Endothelial cell of umbilical vein (primary cell): ENCODE measurements around the gene RNF40.

Experiments used
- CTCF ChIP-seq, 2 donors: IDR thresholded peaks; 1 replicate in 1 of 2; 2 replicates in 1 of 2; pipeline ENCODE4 v1.5.1; 2011; ENCODE audit warnings: low read length in 2 of 2, mild to moderate bottlenecking in 2 of 2, moderate library complexity in 2 of 2, control low read depth in 1 of 2, inconsistent platforms in 1 of 2, low read depth in 1 of 2; ENCODE audit not compliant: insufficient read depth in 1 of 2; ENCODE audit errors: extremely low read depth in 1 of 2
- EZH2 ChIP-seq: IDR thresholded peaks from 2 replicates; pipeline ENCODE4 v1.6.1; 2012; ENCODE audit warnings: borderline replicate concordance, low read depth, mild to moderate bottlenecking, moderate library complexity, low read length, inconsistent platforms; ENCODE audit not compliant: severe bottlenecking
- POLR2A ChIP-seq: IDR thresholded peaks from 2 replicates; pipeline ENCODE4 v1.6.1; 2012; ENCODE audit warnings: low read depth, mild to moderate bottlenecking, control low read depth, low read length

GRCh38 chr16:30758988-30759491 is 3.1 kb upstream of the RNF40 start:
- TF ChIP-seq CTCF (IDR thresholded peaks at IDR 0.05; ENCODE audit: extremely low read depth in 1 of 2, insufficient read depth in 1 of 2, low read depth in 1 of 2, low read length in 2 of 2) (no peak), POLR2A (no peak), EZH2 (no peak)
